ENCODE data around the gene PSEN1. TPM values are rescaled to one million over a fixed set of nuclear protein-coding genes. Genes with fewer than 3 reads are reported as not detected.

The PSEN1 gene
- total RNA-seq, 1 experiment from 2014 or later, result 26.9 TPM

DNA sequence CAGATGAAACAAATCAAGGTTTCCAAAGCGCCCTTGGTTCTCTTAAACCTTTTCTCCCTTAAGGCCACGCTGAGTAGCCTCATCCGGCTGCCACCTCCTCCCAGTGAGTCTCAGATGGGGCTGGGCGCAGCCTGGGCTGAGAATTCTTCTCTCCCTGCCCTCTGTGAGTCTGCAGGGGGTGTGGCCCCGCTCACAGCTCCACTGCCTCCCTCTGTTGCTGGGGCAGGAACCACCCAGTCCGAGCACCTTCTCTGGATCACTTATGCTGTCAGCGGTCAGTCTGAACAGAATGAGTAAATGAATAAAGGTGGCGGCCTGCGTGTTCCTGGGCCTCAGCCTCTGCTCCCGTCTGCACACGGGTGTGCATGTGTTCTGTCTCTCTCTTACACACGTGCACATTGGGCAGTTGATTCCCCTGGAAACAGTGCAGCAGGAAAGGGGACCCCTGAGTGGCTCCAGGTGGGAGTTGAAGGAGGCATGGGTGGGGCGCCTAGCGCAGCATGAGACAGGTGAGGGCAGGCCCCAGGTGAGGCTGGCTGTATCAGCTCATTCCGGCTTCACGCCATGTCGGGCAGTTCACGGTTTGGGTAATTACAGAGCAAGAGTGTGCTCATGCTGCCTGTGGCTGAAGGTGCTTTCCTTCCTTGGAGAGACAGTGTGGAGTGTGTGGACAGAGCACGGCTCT lies 105.3 kb downstream of the PSEN1 start:
- DNase-seq (ENCODE audit: low read depth, low spot score) (no peak), ATAC-seq (no peak)
- ChIA-PET POLR2A (no interaction called here), CTCF (no interaction called here), RAD21 (ENCODE audit: low non-redundant PET in 1 of 2, low total read pairs in 2 of 2, uncharacterized antibody in 2 of 2, unreplicated experiment in 2 of 2) (no interaction called here)
- no peaks in the 10 kb centered on the region for H4K20me1 ChIP-seq (ENCODE audit: insufficient read depth)
- H3K9me3 ChIP-seq (ENCODE audit: control insufficient read depth in 1 of 2, insufficient read depth in 1 of 2, low read depth in 1 of 2, low read length in 2 of 2), result no peaks in the 10 kb centered on the region
- no peak overlapping the region for H3K4me3 ChIP-seq (replicated peaks in 1 of 2; ENCODE audit: low read depth in 1 of 2, low read length in 2 of 2)
- no peaks in the 10 kb centered on the region for H3K27me3 ChIP-seq (ENCODE audit: insufficient read depth, low read length)
- H3K4me2 ChIP-seq (ENCODE audit: low read length), result no peak overlapping the region
- no peak overlapping the region for H3K9ac ChIP-seq (ENCODE audit: low read length)
- H2AFZ ChIP-seq (ENCODE audit: low read depth, low read length, poor library complexity, severe bottlenecking), result no peak overlapping the region
- no TSS peak for BruUV-seq (replicated peaks)
- intact Hi-C loops (cut with micrococcal nuclease), result no loop called here
- peaks cover 9 to 18% of the 10 kb centered on the region in 2 experiments for H3K4me1 ChIP-seq (ENCODE audit: control insufficient read depth in 1 of 2, insufficient read depth in 2 of 2, low read length in 2 of 2)
- no peaks in the 10 kb centered on the region for H3K36me3 ChIP-seq (ENCODE audit: control insufficient read depth in 1 of 2, insufficient read depth in 2 of 2, low read length in 2 of 2)
- TF ChIP-seq ATF3 (IDR thresholded peaks at IDR 0.05), result no peak
- no peak for TF ChIP-seq ZFX (IDR thresholded peaks at IDR 0.05)
- no peak for TF ChIP-seq FOSL1 (IDR thresholded peaks at IDR 0.05; ENCODE audit: low read depth)
- TF ChIP-seq JUND (IDR thresholded peaks at IDR 0.05), result no peak
- TF ChIP-seq EZH2phosphoT487 (IDR thresholded peaks at IDR 0.05; ENCODE audit: borderline replicate concordance), result no peak
- TF ChIP-seq RAD21 (IDR thresholded peaks at IDR 0.05; ENCODE audit: low read depth), result no peak
- TF ChIP-seq MAX (IDR thresholded peaks at IDR 0.05), result no peak
- no peak for TF ChIP-seq POLR2AphosphoS5 (IDR thresholded peaks at IDR 0.05; ENCODE audit: low read depth, low read length)
- no peak for TF ChIP-seq YY1 (IDR thresholded peaks at IDR 0.05; ENCODE audit: extremely low read depth, insufficient replicate concordance, low read depth, low read length)
- no peak for TF ChIP-seq SIN3A (IDR thresholded peaks at IDR 0.05; ENCODE audit: low read depth)
- TF ChIP-seq SP1 (IDR thresholded peaks at IDR 0.05; ENCODE audit: low read depth), result no peak
- TF ChIP-seq ELF1 (IDR thresholded peaks at IDR 0.05; ENCODE audit: borderline replicate concordance, low read depth), result no peak
- no peak for TF ChIP-seq ZBTB33 (IDR thresholded peaks at IDR 0.05; ENCODE audit: extremely low read depth, insufficient replicate concordance, low read length)
- TF ChIP-seq SRF (IDR thresholded peaks at IDR 0.05; ENCODE audit: low read depth), result no peak
- TF ChIP-seq TCF7L2 (IDR thresholded peaks at IDR 0.05; ENCODE audit: borderline replicate concordance, extremely low read depth, insufficient read depth, insufficient read length), result no peak
- H3K27ac ChIP-seq (ENCODE audit: low read depth, low read length), result no peak overlapping the region
- no peaks in the 10 kb centered on the region for H3K9me2 ChIP-seq (ENCODE audit: insufficient read depth)
- H3K79me2 ChIP-seq (ENCODE audit: insufficient read depth, low read length), result no peaks in the 10 kb centered on the region

Measured in HCT116 (cell line).